Right atrium auricular region (tissue), 2 donors: Measurements from ENCODE around the gene SMC4. TPM values are rescaled to one million over a fixed set of nuclear protein-coding genes. Genes with fewer than 3 reads are reported as not detected.

Source experiments
- DNase-seq: peaks from one replicate; pipeline ENCODE4 v3.0.0-alpha.2; 2019; ENCODE audit warnings: low spot score
- H3K27ac ChIP-seq, 2 donors: fragments of 200-600 bp; sonication (generic); 1 replicate in 1 of 2; 2 replicates in 1 of 2; pipeline ENCODE4 v1.5.1; 2016 to 2019
- H3K27me3 ChIP-seq, 2 donors: fragments of 200-600 bp; sonication (generic); one replicate each; pipeline versions ENCODE4 v1.5.1 to v1.6.0; 2017 to 2019
- H3K36me3 ChIP-seq: fragments of 200-600 bp; sonication (generic); one replicate; pipeline ENCODE4 v1.5.1; 2016
- H3K4me1 ChIP-seq, 2 donors: fragments of 200-600 bp; sonication (generic); one replicate each; pipeline versions ENCODE4 v1.5.1 to v1.6.0; 2017 to 2019
- H3K4me3 ChIP-seq, 2 donors: fragments of 200-600 bp; sonication (generic); 1 replicate in 1 of 2; 2 replicates in 1 of 2; pipeline ENCODE4 v1.5.1; 2017 to 2019; ENCODE audit warnings: mild to moderate bottlenecking in 1 of 2, moderate library complexity in 1 of 2
- H3K9me3 ChIP-seq, 2 donors: fragments of 200-600 bp; sonication (generic); one replicate each; pipeline ENCODE4 v1.5.1; 2019
- CTCF ChIP-seq, 2 donors: fragments of 200-600 bp; sonication (generic); IDR thresholded peaks; one replicate each; pipeline ENCODE4 v1.5.1; 2019; ENCODE audit warnings: antibody characterized with exemption in 2 of 2
- total RNA-seq, 2 donors: library from RNA; depleted of rRNA; stranded (reverse); fragments of >200 nt; gene quantifications; one replicate each; pipeline ENCODE4 v1.1.0, GENCODE V29; 2016

Gene SMC4
- total RNA-seq, 2 donors from 2014 or later, result 10.7 to 10.8 TPM

GRCh38 chr3:160370987-160371857 lies 28.2 kb upstream of the SMC4 start:
- Histone ChIP-seq H3K4me3 (no peak overlapping the region), H3K4me1 (no peaks in the 10 kb centered on the region), H3K27ac (no peak overlapping the region), H3K9me3 (no peaks in the 10 kb centered on the region), H3K36me3 (peaks cover 10% of the 10 kb centered on the region), H3K27me3 (no peaks in the 10 kb centered on the region)
- TF ChIP-seq CTCF (IDR thresholded peaks at IDR 0.05), result no peak
- no peak for DNase-seq

- Histone ChIP-seq H3K27ac (no peak overlapping the region), H3K4me1 (no peaks in the 10 kb centered on the region), H3K4me3 (no peak overlapping the region), H3K27me3 (no peaks in the 10 kb centered on the region), H3K9me3 (no peaks in the 10 kb centered on the region), H3K36me3 (peaks cover 10% of the 10 kb centered on the region)
- TF ChIP-seq CTCF (IDR thresholded peaks at IDR 0.05), result no peak
- no peak for DNase-seq
These were observed 26.7 kb upstream of the SMC4 start for GRCh38 chr3:160372780-160373179.

GRCh38 chr3:160373655-160374054 lies 25.8 kb upstream of the SMC4 start:
- no peak for TF ChIP-seq CTCF (IDR thresholded peaks at IDR 0.05)
- DNase-seq, result no peak
- Histone ChIP-seq H3K4me3 (no peak overlapping the region), H3K4me1 (peaks cover 0 to 4% of the 10 kb centered on the region in 2 donors), H3K27me3 (no peaks in the 10 kb centered on the region), H3K27ac (no peak overlapping the region), H3K9me3 (no peaks in the 10 kb centered on the region), H3K36me3 (peaks cover 10% of the 10 kb centered on the region)

- Histone ChIP-seq H3K4me1 (peaks cover 0 to 4% of the 10 kb centered on the region in 2 donors), H3K27me3 (no peaks in the 10 kb centered on the region), H3K4me3 (no peak overlapping the region), H3K9me3 (no peaks in the 10 kb centered on the region), H3K36me3 (peaks cover 10% of the 10 kb centered on the region), H3K27ac (no peak overlapping the region)
- TF ChIP-seq CTCF (IDR thresholded peaks at IDR 0.05), result no peak
- DNase-seq, result no peak
These were observed 25.0 kb upstream of the SMC4 start for GRCh38 chr3:160374472-160374871.

GRCh38 chr3:160374925-160375324 lies 24.5 kb upstream of the SMC4 start:
- no peak for TF ChIP-seq CTCF (IDR thresholded peaks at IDR 0.05)
- H3K4me3 ChIP-seq, result no peak overlapping the region
- peaks cover 10% of the 10 kb centered on the region for H3K36me3 ChIP-seq
- H3K4me1 ChIP-seq, result peaks cover 0 to 4% of the 10 kb centered on the region in 2 donors
- DNase-seq, result no peak
- no peaks in the 10 kb centered on the region for H3K27me3 ChIP-seq
- no peaks in the 10 kb centered on the region for H3K9me3 ChIP-seq
- no peak overlapping the region for H3K27ac ChIP-seq
